Endodermal cell (in vitro differentiated cells): ENCODE measurements around the gene COG5. TPM values are rescaled to one million over a fixed set of nuclear protein-coding genes. Genes with fewer than 3 reads are reported as not detected.

Experiments
- DNase-seq: peaks from one replicate; pipeline ENCODE4 v3.0.0-alpha.2; 2017
- H3K27ac ChIP-seq: 2 replicates; pipeline ENCODE4 v1.5.1; 2013; ENCODE audit warnings: mild to moderate bottlenecking, low read depth, low read length, moderate library complexity
- H3K27me3 ChIP-seq: 2 replicates; pipeline ENCODE4 v1.6.1; 2013; ENCODE audit warnings: mild to moderate bottlenecking, low read length, moderate library complexity; ENCODE audit not compliant: insufficient read depth, control insufficient read depth, poor library complexity, severe bottlenecking
- H3K36me3 ChIP-seq: 2 replicates; pipeline ENCODE4 v1.7.0; 2013; ENCODE audit warnings: mild to moderate bottlenecking, low read length, moderate library complexity; ENCODE audit not compliant: control insufficient read depth, insufficient read depth
- H3K4me1 ChIP-seq: one replicate; pipeline ENCODE4 v1.7.0; 2013; ENCODE audit warnings: low read length; ENCODE audit not compliant: control insufficient read depth, insufficient read depth
- H3K4me3 ChIP-seq: 2 replicates; pipeline ENCODE4 v1.5.1; 2013; ENCODE audit warnings: mild to moderate bottlenecking, low read length, moderate library complexity
- H3K9ac ChIP-seq: 2 replicates; pipeline ENCODE4 v1.6.1; 2013; ENCODE audit warnings: mild to moderate bottlenecking, low read length, moderate library complexity; ENCODE audit not compliant: poor library complexity, severe bottlenecking; ENCODE audit errors: extremely low read depth
- H3K9me3 ChIP-seq: 2 replicates; pipeline ENCODE4 v1.6.1; 2013; ENCODE audit warnings: mild to moderate bottlenecking, low read length, moderate library complexity; ENCODE audit not compliant: control insufficient read depth
- H3K27ac Mint-ChIP-seq: 2 replicates; pipeline ENCODE4 v1.8.0; 2020; ENCODE audit warnings: mixed read lengths
- H3K27me3 Mint-ChIP-seq: 2 replicates; pipeline ENCODE4 v1.8.0; 2021; ENCODE audit warnings: mild to moderate bottlenecking, mixed read lengths; ENCODE audit not compliant: insufficient read depth
- H3K36me3 Mint-ChIP-seq: 2 replicates; pipeline ENCODE4 v1.8.0; 2020; ENCODE audit warnings: low read depth, mixed read lengths
- H3K4me1 Mint-ChIP-seq: 2 replicates; pipeline ENCODE4 v1.8.0; 2020; ENCODE audit warnings: mixed read lengths
- H3K4me3 Mint-ChIP-seq: 2 replicates; pipeline ENCODE4 v1.8.0; 2020; ENCODE audit warnings: mild to moderate bottlenecking, moderate library complexity, mixed read lengths
- H3K9me3 Mint-ChIP-seq: 2 replicates; pipeline ENCODE4 v1.8.0; 2020; ENCODE audit warnings: mild to moderate bottlenecking, mixed read lengths
- WGBS, 2 experiments: methylation state at CpG; one replicate each; pipeline versions ENCODE4 v1.1.5 to v1.1.7; 2013; ENCODE audit warnings: missing lambda C conversion rate in 2 of 2, mixed read lengths in 1 of 2; ENCODE audit not compliant: insufficient coverage in 1 of 2, insufficient read length in 1 of 2; 5-methylcytosine and 5-hydroxymethylcytosine counted together
- total RNA-seq, 2 donors: library from RNA; stranded (reverse); fragmentation: NEBNext Ultra II Directional in 1 of 2; extraction: Animal tissue kit (Norgen Biotek cat#: 25700) in 1 of 2; gene quantifications; 2 replicates in 1 of 2; 3 replicates in 1 of 2; pipeline ENCODE4 v1.2.1, GENCODE V29; 2021
- TF ChIP-seq, protein P1 (sequence below): fragments of 200-600 bp; sonication (generic); conservative IDR thresholded peaks from 2 replicates; pipeline ENCODE4 v1.5.0; 2021; ENCODE audit warnings: antibody characterized with exemption, mild to moderate bottlenecking

COG5 gene
- total RNA-seq, 2 donors from 2014 or later, result 25.5 to 34.7 TPM

DNA sequence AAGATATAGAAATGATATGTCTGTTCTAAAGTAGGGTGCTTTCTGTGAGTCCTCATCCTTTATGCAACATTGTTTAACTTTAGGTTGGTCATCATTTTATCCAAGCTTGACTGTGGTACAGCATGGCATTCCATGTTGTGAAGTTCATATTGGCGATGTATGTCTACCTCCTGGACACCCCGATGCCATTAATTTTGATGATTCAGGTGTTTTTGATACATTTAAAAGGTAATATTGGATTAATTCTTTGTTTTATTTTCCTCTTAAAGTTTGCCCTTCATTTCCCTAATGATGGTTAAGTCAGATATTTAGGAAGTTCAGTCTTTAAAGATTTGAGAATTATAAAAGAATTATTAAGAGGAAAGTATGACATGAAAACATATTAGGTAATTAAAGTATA lies 373.6 kb downstream of the COG5 start:
- H3K4me3 ChIP-seq, result no peak overlapping the region
- TF ChIP-seq, protein P1, sequence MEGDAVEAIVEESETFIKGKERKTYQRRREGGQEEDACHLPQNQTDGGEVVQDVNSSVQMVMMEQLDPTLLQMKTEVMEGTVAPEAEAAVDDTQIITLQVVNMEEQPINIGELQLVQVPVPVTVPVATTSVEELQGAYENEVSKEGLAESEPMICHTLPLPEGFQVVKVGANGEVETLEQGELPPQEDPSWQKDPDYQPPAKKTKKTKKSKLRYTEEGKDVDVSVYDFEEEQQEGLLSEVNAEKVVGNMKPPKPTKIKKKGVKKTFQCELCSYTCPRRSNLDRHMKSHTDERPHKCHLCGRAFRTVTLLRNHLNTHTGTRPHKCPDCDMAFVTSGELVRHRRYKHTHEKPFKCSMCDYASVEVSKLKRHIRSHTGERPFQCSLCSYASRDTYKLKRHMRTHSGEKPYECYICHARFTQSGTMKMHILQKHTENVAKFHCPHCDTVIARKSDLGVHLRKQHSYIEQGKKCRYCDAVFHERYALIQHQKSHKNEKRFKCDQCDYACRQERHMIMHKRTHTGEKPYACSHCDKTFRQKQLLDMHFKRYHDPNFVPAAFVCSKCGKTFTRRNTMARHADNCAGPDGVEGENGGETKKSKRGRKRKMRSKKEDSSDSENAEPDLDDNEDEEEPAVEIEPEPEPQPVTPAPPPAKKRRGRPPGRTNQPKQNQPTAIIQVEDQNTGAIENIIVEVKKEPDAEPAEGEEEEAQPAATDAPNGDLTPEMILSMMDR, result no peak
- no peaks in the 10 kb centered on the region for H3K4me1 ChIP-seq
- H3K27ac Mint-ChIP-seq, result no peak overlapping the region
- H3K27me3 ChIP-seq, result no peaks in the 10 kb centered on the region
- WGBS, 2 experiments, result 89 to 95% methylated on average over 1 to 2 of the region's 2 CpGs
- H3K4me1 Mint-ChIP-seq, result no peaks in the 10 kb centered on the region
- no peak overlapping the region for H3K27ac ChIP-seq
- no peaks in the 10 kb centered on the region for H3K27me3 Mint-ChIP-seq
- peaks cover 80% of the 10 kb centered on the region for H3K36me3 ChIP-seq
- no peaks in the 10 kb centered on the region for H3K9me3 Mint-ChIP-seq
- H3K9ac ChIP-seq, result no peak overlapping the region
- no peak overlapping the region for H3K4me3 Mint-ChIP-seq
- H3K9me3 ChIP-seq, result no peaks in the 10 kb centered on the region
- DNase-seq, result no peak
- peaks cover 50% of the 10 kb centered on the region for H3K36me3 Mint-ChIP-seq

GRCh38 chr7:107187774-107188173 lies 375.9 kb downstream of the COG5 start:
- Histone ChIP-seq H3K4me3 (no peak overlapping the region), H3K9me3 (no peaks in the 10 kb centered on the region), H3K36me3 (peaks cover 84% of the 10 kb centered on the region), H3K9ac (no peak overlapping the region), H3K4me1 (no peaks in the 10 kb centered on the region), H3K27ac (no peak overlapping the region), H3K27me3 (no peaks in the 10 kb centered on the region)
- TF ChIP-seq, protein P1, result no peak
- no peaks in the 10 kb centered on the region for H3K27me3 Mint-ChIP-seq
- no peaks in the 10 kb centered on the region for H3K9me3 Mint-ChIP-seq
- H3K36me3 Mint-ChIP-seq, result peaks cover 67% of the 10 kb centered on the region
- WGBS, 2 experiments, result 94% methylated on average over 2 of the region's 2 CpGs
- no peak overlapping the region for H3K4me3 Mint-ChIP-seq
- DNase-seq, result no peak
- no peaks in the 10 kb centered on the region for H3K4me1 Mint-ChIP-seq
- no peak overlapping the region for H3K27ac Mint-ChIP-seq

DNA sequence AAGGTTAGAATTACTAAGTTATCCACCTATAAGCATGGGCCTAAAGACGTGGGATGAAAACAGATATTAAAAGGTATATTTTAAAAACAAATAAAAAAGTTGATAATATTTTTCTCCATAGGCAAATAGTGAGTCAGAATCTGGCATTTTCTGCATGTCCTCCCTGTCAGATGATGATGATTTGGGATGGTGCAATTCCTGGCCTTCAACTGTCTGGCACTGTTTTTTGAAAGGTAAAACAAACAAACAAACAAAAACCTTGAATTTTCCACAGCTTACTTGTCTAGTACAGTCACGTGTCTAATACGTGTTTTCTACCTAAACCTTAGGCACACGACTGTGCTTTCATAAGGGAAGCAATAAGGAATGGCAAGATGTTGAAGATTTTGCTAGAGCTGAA lies 377.5 kb downstream of the COG5 start:
- Histone ChIP-seq H3K27ac (no peak overlapping the region), H3K27me3 (no peaks in the 10 kb centered on the region), H3K36me3 (peaks cover 82% of the 10 kb centered on the region), H3K4me1 (no peaks in the 10 kb centered on the region), H3K9me3 (no peaks in the 10 kb centered on the region), H3K4me3 (no peak overlapping the region), H3K9ac (no peak overlapping the region)
- no peak for DNase-seq
- H3K36me3 Mint-ChIP-seq, result peaks cover 66% of the 10 kb centered on the region
- no peak overlapping the region for H3K4me3 Mint-ChIP-seq
- WGBS, 2 experiments, result 96 to 97% methylated on average over 3 of the region's 4 CpGs
- no peaks in the 10 kb centered on the region for H3K27me3 Mint-ChIP-seq
- no peak overlapping the region for H3K27ac Mint-ChIP-seq
- H3K4me1 Mint-ChIP-seq, result no peaks in the 10 kb centered on the region
- no peaks in the 10 kb centered on the region for H3K9me3 Mint-ChIP-seq
- TF ChIP-seq, protein P1, result no peak
